Dedifferentiated amniotic fluid mesenchymal stem cell (primary cell): Measurements from ENCODE around the gene TSG101.

Source experiments
- DNase-seq: peaks from one replicate; pipeline ENCODE4 v3.0.0-alpha.2; 2016; ENCODE audit errors: extremely low spot score

Gene TSG101, protein sequence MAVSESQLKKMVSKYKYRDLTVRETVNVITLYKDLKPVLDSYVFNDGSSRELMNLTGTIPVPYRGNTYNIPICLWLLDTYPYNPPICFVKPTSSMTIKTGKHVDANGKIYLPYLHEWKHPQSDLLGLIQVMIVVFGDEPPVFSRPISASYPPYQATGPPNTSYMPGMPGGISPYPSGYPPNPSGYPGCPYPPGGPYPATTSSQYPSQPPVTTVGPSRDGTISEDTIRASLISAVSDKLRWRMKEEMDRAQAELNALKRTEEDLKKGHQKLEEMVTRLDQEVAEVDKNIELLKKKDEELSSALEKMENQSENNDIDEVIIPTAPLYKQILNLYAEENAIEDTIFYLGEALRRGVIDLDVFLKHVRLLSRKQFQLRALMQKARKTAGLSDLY

DNA sequence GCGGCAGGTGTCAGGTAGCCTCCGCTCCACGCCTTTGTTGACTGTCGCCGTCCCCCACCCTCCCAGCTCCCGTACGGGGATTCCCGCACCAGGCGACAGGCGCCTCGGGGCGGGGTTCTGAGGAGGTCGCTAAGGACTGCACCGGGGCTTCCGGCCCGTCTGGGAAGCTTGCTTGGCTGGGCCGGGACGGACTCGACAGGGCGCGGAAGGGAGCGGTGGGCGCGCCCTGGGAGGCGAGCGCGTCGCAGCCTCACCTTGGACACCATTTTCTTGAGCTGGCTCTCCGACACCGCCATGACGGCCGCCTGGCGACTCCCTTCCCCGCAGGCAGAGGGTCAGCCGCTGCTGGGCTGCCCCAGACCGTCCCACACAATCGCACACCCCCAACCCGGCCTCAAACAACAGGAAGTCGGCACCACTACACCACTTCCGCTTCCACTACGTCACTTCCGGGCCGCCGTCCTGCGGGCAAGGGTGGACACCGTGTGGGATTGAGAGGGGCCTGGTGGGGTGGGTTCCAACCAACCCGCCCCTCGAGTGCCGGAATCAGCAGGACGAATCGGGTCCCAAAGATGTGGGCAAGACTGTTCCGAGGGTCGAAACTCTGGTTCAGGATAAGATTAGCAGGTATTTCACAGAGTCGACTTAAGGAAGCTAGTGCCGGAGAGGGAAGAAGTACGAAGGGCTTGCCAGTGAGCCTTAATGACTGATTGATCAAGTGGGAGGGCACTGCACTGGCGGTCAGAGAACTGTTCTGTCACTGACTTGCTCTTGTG lies at the start of gene TSG101:
Gene TSG101 (minus strand): TSS at position 422 of the 776 bp plus-strand sequence. CDS start 126 bp downstream, at position 296.
- DNase-seq = peak; percentile 95

DNA sequence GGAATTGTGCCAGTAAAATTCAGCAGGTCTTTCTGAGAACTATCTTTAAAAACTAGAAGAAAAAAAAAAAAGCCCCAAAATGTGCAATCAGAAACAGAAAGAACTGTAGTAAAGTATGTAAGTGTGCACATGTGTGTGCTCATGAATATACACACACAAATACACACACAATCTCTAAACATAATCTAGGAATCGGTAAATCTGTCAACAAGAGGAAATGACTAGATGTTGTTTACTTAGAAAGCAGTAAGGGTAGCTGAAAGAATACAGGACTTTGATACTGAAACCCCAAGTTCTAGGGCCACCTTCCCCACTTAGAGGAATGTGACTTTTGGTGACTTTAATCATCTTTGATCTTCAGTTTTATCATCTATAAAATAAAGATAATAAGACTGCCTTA lies 48.6 kb upstream of the TSG101 start:
- DNase-seq = no peak

DNA sequence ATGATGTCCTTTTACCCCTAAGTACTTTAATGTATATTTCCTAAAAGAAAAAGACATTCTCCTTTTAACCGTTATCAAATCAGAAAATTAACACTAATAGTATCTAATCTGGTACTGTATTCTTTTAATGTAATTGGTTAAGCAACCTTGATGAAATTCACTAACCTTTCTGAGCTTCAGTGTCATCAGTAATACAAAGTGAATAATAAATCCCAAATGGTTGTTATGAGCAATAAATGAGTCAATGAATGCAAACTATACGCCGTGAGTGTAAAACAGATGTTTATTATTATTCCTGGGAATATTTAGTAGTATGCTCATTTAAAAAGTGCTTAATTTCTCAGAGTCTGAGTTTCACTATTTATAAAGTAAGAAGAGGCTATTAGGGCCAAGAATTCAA lies 40.3 kb upstream of the TSG101 start:
- no peak for DNase-seq

DNA sequence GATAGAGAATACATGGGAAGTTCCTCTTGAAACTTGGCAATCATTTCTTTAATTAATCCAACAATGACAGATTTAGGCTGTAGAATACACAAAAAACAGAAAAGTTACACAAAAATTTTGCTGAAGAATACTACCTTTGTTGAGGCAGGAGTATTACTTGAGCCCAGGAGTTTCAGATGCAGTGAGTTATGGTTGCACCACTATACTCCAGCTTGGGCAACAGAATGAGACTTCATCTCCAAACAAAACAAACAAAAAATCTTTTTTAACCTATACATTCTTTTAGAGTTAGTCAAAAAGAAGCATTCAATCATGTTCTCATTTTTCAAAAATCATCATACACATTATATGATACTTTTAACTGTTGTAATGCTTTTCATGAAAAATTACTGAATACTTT lies 39.7 kb upstream of the TSG101 start:
- no peak for DNase-seq

DNA sequence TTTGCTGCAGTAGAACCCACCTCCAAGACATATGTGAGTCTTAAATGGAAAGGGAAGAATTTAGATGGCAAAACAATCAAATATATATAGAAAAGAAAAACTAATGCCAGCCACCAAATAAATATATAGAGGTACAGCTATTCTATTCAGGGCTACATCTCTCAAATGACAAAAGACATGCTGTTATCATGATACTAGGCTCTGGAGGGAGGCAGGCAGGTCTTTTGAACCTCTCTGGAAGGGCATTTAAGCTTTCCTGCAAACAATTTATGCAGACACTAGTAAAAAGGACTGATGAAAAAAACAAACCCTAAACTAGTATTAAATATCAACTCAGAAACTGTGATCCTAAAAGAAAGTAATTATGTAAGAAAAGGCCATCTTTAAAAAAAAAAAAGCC lies 37.4 kb upstream of the TSG101 start:
- DNase-seq = no peak

DNA sequence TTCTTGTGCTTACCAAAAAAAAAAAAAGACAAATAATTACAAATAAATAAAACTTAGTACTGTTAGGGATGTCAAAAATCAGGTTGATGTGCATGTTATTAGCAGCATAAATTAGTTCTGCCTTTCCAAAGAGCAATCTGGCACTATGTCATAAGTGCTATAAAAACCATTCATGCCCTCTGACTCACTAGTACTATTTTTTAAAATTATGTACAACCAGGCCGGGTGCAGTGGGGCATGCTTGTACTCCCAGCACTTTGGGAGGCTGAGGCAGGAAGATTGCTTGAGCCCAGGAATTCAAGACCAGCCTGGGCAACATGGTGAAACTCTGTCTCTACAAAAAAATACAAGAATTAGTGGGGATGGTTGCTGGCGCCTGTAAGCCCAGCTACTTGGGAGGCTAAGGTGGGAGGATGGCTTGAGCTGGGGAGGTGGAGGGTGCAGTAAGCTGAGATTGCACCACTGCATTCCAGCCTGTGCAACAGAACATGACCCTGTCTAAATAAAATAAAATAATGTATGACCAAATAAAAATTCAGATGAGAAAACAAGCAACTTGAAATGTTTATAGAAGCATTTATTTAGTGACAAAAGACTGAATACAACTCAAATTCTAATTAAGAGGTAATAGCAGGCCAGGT lies 36.5 kb upstream of the TSG101 start:
- DNase-seq = no peak

DNA sequence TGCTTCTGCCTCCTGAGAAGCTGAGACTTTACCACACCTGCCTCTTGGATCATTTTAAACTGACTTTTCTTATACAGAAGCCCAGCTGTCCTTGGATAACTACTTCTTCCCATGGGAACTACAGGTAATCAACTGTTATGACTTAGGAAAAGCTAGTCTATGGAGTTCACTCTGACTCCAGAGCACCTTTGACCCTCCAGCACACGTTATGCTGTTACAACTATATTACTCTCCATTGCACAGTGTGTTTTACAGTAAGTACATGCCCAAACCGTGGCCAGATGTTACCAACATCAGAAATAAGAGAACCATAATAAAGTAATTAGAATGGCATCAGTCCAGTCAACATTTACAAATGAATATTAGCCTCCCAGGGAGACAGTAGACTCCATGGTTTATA lies 21.3 kb upstream of the TSG101 start:
- no peak for DNase-seq

DNA sequence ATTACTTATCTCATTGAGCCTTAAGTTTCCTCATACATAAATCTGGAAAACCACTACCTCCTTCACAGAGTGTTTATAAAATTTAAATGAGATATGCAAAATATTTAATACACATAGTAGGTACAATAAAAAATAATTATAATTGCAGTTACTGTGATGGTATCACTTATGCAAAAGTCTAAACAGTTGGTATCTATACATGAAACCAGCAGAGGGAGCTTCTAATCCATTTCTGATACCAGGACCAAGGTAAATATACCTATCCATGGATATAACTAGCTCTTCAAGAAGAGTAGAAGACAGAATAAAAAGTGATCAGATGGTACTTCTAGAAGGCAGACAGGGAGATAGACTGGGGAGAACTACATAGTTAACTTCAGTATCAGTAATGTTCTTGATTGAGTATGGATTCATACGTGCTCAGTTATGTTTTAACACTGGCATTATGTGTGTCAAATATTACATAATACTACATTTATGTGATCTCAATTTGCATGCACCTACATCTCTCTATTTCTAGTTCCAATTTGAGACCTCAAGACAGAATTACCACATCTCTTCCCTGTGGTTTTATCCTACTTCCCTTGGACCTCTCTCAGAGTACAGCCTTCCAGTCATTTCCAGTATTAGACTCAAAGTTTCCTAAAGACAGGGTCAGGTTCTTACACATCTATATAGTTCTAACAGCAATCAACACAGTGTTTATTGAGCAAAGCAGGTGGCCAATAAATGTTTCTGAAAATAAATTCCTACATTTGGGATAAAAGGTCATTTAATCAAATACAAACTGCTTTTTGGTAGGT lies 13.7 kb upstream of the TSG101 start:
- no peak for DNase-seq

DNA sequence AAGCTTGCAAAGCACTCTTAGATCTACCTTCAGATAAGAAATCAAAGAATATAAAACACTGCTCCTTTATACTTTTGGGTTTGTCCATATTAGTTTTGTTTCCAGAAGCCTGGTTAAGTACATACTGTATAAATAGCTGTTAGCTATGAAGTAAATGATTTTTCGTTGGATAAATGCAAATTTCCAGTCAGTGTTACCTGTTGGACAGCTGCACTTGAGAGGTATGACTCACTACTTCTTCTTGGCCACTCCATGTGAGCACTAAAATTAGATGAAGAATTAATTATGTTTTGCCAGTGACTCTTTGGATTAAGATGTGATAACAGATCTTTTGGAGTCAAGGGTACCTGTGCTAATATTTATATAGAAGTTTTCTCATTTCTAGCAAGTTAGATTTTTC lies 9.5 kb upstream of the TSG101 start:
- DNase-seq = no peak

DNA sequence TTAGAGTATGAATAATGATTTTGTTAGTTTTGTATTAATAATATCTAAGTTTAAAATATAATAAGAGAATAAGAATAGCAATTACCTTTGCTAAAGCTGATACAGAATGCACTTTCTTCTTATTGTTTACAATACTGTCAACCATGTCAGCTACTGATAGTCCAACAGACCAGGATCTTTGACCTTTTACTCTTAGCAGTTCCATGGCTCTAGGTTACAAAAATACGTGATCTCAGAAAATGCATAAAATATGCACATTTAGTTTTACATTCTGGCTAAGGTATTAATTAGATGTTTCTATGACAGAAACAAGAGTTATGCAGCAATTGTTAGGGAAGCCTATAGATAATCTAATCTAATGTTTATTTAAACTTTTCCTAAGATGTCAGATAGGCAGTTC lies 7.5 kb upstream of the TSG101 start:
- DNase-seq = no peak

DNA sequence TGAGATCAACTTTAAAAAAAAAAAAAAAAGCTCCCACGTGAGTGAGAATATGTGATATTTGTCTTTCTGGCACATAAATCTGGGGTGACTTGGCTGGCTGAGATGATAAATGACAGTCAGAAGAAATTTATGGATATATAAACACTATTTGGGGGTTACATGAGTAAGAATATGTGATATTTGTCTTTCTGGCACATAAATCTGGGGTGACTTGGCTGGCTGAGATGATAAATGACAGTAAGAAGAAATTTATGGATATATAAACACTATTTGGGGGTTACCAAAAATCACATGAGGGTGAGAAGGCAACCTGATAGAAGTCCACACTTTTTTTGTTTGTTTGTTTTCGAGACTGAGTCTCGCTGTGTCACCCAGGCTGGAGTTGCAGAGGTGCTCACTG lies 6.6 kb upstream of the TSG101 start:
- DNase-seq = no peak

DNA sequence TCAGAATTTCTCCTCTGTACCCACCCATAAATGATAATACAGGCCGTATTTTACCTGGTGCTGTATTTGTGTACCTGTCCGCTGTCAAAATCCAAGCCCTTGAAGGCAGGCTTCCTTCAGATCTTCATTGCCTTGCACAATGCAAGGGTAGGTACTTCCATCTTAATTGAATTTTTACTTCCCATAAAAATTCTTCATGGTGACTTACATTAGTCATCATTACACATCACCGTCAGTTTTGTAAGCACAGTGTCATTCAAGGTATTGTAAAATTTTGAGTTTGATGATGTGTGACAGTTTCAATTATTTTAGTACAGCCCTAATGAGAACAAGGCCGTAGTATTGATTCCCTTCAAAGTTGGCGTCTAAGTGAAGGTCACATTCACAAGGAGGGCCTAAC lies 770 bp upstream of the TSG101 start:
- no peak for DNase-seq

DNA sequence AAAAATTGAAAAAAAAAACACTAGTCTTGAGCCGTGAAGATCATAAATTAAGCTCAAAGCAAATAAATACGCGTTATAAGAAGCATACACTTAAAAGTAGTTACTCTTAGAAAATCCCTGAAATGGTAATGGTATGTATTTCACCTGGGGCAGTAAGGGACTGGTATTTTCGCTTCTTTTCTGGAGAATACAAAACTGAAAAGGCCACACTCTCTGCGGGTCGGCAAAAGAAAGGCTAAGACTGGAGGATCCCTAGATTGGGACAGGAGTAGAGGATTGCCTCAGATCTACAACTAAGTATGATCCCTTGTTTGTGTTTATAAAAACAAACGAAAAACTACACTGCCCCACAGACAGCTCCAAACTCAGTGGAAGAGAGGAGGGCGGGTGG lies 617 bp downstream of the TSG101 start:
- no peak for DNase-seq

DNA sequence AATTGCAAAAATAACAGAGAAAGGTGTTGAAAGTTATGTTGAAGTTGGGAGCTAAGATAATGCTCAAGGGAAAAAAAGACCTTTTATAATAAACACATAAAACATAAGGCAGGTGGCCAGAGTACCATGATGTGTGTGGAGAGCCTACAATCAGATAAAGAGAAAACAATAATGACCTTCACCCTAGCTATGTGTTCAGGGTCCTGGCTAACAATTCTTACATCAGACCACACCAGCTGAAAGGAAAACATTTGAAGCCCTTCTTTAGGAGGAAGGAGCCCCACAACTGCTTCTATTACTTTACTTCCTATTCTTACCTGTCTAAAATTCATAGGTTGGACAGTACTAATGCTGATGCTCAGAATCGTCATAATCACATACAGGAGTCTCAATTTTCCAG lies 2.5 kb downstream of the TSG101 start:
- DNase-seq = no peak

DNA sequence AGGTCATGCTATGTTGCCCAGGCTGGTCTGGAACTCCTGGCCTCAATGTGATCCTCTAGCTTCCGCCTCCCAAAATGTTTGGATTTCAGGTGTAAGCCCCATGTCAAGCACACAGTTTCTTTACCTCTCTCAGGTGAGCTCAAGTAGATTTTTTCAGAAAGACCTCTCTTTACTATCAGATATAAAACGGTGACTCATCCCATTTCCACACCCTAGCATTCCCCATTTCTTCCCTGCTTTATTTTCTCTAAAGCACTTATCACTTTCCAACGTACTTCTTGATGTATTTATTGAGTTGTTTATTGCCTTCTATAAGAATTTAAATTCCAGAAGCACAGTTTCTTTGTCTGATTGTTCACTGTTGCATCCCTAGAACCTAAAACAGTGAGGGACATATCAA lies 3.7 kb downstream of the TSG101 start:
- no peak for DNase-seq

DNA sequence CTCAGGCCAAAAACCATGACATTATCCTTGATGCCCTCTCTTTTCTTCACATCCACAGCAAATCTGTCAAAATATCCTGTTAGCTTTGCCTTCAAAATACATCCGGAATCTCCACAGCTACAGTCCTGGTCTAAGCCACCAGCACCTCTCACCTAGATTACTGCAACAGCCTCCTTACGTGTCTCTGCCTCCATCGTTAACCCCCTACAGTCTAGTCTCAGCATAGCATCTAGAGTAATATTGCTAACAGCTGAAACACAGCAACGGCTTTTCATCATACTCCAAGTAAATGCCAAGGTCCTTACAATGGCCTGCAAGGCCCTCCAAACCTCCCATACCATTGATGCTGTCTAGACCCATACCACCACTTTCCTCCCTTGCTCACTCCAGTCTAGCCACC lies 4.4 kb downstream of the TSG101 start:
- no peak for DNase-seq

DNA sequence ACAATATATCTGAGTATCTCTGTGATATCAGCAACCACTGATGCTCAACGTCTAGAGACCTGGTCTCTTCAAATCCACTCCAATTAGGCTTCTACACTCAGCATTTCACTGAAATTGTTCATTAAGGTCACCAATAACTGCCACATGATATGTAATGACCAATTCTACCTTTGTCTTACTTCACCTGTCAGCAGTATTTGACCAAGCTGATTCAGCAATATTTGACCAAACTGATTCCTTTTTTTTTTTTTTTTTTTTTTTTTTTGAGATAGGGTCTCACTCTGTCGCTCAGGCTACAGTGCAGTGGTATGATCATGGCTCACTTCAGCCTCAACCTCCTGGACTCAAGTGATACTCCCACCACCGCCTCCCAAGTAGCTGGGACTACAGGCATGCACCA lies 5.6 kb downstream of the TSG101 start:
- no peak for DNase-seq

DNA sequence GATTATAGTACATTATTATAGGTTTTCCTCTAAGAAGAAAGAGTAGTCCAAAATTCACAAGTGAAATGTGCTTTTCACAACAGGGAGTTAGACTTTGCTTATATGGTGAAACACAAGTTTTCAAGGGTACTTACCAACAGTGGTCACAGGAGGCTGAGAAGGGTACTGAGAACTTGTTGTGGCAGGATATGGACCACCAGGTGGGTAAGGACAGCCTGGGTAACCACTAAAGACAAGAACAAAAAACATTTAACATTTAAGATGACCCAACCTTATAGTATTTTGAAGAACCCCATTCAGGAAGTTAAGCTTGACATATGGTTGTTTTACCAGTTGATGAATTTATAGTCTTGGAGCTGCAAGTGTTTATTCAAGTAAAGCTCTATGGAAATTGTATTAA lies 24.4 kb downstream of the TSG101 start:
- no peak for DNase-seq

DNA sequence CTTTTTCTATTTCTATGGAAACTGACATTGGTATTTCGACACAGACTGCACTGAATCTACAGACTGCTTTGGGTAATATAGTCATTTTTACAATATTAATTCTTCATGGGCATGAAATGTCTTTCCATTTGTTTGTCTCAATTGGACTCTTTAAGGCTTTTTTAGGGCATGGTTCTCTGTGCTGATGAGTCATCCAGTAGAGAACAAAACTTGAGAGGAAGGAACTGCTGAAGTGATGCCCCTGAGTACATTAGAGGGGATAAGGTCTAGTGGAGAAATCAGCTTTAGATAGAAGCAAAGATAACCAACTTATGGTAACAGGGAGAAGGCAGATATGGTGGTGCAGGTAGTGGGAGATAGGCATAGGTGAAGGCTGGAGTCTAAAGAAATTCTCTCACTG lies 25.1 kb downstream of the TSG101 start:
- DNase-seq = no peak

DNA sequence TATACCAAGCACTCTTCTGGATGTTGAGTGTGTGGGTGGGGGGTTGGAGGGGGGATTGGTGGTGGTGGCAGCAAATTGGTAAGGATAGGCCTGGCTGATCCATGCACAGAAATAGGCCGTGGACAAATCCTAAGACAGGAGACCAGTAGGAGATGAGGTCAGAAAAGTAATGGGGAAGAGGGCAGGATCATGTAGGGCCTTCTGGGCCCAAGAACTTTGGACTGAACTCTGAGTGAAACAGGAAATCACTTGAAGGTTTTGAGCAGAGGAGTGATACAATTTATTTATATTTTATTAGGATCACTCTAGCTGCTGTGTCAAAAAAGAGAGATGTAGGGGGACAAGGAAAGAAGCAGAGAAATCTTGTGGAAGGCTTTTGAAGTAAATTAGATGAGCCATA lies 28.7 kb downstream of the TSG101 start:
- no peak for DNase-seq

DNA sequence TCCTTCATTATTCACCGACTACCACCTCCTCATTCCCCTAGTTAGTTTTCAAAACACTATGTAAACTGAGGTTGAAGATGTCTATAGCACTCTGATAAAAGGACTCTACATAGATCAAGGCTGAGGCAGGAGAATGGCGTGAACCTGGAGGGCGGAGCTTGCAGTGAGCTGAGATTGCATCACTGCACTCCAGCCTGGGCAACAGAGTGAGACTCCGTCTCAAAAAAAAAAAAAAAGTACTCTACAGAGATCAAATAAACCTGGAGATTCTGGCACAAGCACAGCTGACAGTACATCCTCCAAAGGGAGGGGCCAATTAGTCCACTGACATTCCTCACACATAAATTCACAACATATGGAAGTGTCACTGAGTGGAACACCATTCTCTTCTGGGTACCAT lies 31.0 kb downstream of the TSG101 start:
- DNase-seq = no peak

DNA sequence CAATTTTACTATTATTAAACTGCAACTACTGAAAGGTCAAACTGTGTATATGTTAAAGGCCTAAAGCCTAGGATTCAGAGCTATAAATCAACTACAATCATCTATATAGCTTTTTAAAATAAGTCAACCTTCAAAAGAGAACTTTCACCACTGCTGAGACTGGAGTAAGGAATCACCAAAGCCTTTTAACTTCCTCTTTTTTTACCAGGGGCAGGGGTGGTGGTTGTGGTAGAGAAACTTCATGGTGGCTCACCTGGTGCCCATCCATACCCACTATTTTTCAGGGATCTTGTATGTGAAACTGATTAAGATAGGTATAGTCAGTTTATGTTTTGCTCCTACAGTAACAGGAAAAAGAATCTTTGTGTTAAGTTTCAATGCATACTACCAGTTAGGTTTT lies 31.5 kb downstream of the TSG101 start:
- no peak for DNase-seq
